Neural cell (in vitro differentiated cells): ENCODE data around the gene FOXO4. TPM values are rescaled to one million over a fixed set of nuclear protein-coding genes. Genes with fewer than 3 reads are reported as not detected.

Source experiments
- H2AFZ ChIP-seq: fragments of 200-600, 300-800 bp; sonication (generic), shearing (Covaris generic); 2 replicates; pipeline ENCODE4 v1.6.0; 2014; ENCODE audit warnings: low read depth, mild to moderate bottlenecking, antibody characterized with exemption, low read length, moderate library complexity
- H3F3A ChIP-seq: fragments of 200-600 bp; shearing (Covaris generic); 2 replicates; pipeline ENCODE4 v1.6.1; 2016; ENCODE audit warnings: mild to moderate bottlenecking, moderate library complexity, mixed read lengths, antibody characterized with exemption, low read length; ENCODE audit not compliant: insufficient read depth, poor library complexity, severe bottlenecking
- H3K27ac ChIP-seq: fragments of 200-600, 300-800 bp; sonication (generic), shearing (Covaris generic); 2 replicates; pipeline ENCODE4 v1.5.1; 2014; ENCODE audit warnings: mild to moderate bottlenecking, low read length, moderate library complexity
- H3K27me3 ChIP-seq: fragments of 300-800, 200-600 bp; sonication (generic), shearing (Covaris generic); 2 replicates; pipeline ENCODE4 v1.6.0; 2014; ENCODE audit warnings: mild to moderate bottlenecking, low read depth, low read length, moderate library complexity; ENCODE audit not compliant: insufficient read depth
- H3K36me3 ChIP-seq: fragments of 300-800, 200-600 bp; sonication (generic), shearing (Covaris generic); 2 replicates; pipeline ENCODE4 v1.5.1; 2014; ENCODE audit warnings: mild to moderate bottlenecking, antibody characterized with exemption, low read length, moderate library complexity; ENCODE audit not compliant: insufficient read depth
- H3K4me2 ChIP-seq: fragments of 300-800, 200-600 bp; sonication (generic), shearing (Covaris generic); 2 replicates; pipeline ENCODE4 v1.6.0; 2014; ENCODE audit warnings: mild to moderate bottlenecking, low read length
- H3K4me3 ChIP-seq: fragments of 300-800, 200-600 bp; sonication (generic), shearing (Covaris generic); 2 replicates; pipeline ENCODE4 v1.5.1; 2014; ENCODE audit warnings: mild to moderate bottlenecking, low read length, moderate library complexity
- H3K79me2 ChIP-seq: fragments of 200-600 bp; shearing (Covaris generic); replicated peaks from 2 replicates; pipeline ENCODE4 v1.6.0; 2014; ENCODE audit warnings: mild to moderate bottlenecking, low read length, moderate library complexity; ENCODE audit not compliant: insufficient read depth
- H3K9ac ChIP-seq: fragments of 300-800, 200-600 bp; sonication (generic), shearing (Covaris generic); 2 replicates; pipeline ENCODE4 v1.6.1; 2016; ENCODE audit warnings: mild to moderate bottlenecking, low read length, mixed read lengths
- H3K9me2 ChIP-seq: fragments of 200-600 bp; shearing (Covaris generic); 2 replicates; pipeline ENCODE4 v1.6.1; 2016; ENCODE audit warnings: mild to moderate bottlenecking, low read length, mixed read lengths; ENCODE audit not compliant: insufficient read depth
- H3K9me3 ChIP-seq: fragments of 200-600, 300-800 bp; sonication (generic), shearing (Covaris generic); 2 replicates; pipeline ENCODE4 v1.6.1; 2016; ENCODE audit warnings: mild to moderate bottlenecking, mixed run types, low read length, moderate library complexity, mixed read lengths
- H4K20me1 ChIP-seq: fragments of 200-600 bp; shearing (Covaris generic); 2 replicates; pipeline ENCODE4 v1.6.1; 2016; ENCODE audit warnings: mild to moderate bottlenecking, mixed run types; ENCODE audit not compliant: insufficient read depth
- EP300 ChIP-seq: fragments of 450-650 bp; conservative IDR thresholded peaks from 2 replicates; pipeline ENCODE4 v1.6.1; 2014; ENCODE audit warnings: antibody characterized with exemption, mild to moderate bottlenecking, moderate library complexity; ENCODE audit not compliant: poor library complexity, severe bottlenecking
- EZH2 ChIP-seq: fragments of 200-600, 300-800 bp; shearing (Covaris generic), sonication (generic); IDR thresholded peaks from 2 replicates; pipeline ENCODE4 v1.6.1; 2014; ENCODE audit warnings: antibody characterized with exemption, low read length, borderline replicate concordance, mild to moderate bottlenecking; ENCODE audit not compliant: insufficient read depth, poor library complexity, severe bottlenecking
- MXI1 ChIP-seq: fragments of 450-650 bp; conservative IDR thresholded peaks from 2 replicates; pipeline ENCODE4 v1.6.1; 2014; ENCODE audit warnings: antibody characterized with exemption, mild to moderate bottlenecking; ENCODE audit not compliant: poor library complexity, severe bottlenecking
- POLR2AphosphoS5 ChIP-seq: IDR thresholded peaks from 2 replicates; pipeline ENCODE4 v1.6.1; 2012
- RAD21 ChIP-seq: fragments of 450-650 bp; conservative IDR thresholded peaks from 2 replicates; pipeline ENCODE4 v1.6.1; 2014; ENCODE audit warnings: antibody characterized with exemption, mild to moderate bottlenecking, moderate library complexity
- SMC3 ChIP-seq: fragments of 450-650 bp; conservative IDR thresholded peaks from 2 replicates; pipeline ENCODE4 v1.6.1; 2014; ENCODE audit warnings: antibody characterized with exemption, mild to moderate bottlenecking, moderate library complexity; ENCODE audit not compliant: poor library complexity
- TAF1 ChIP-seq: IDR thresholded peaks from 2 replicates; pipeline ENCODE4 v1.6.1; 2012; ENCODE audit warnings: low read depth
- polyA plus RNA-seq: library from polyadenylated mRNA; depleted of rRNA; stranded (reverse); fragments of >200 nt; gene quantifications from 2 replicates; pipeline ENCODE4 v1.2.3, GENCODE V29; 2014
- TF ChIP-seq, protein P1 (sequence below): IDR thresholded peaks from 2 replicates; pipeline ENCODE4 v1.6.1; 2012; ENCODE audit warnings: borderline replicate concordance
- TF ChIP-seq, protein P2 (sequence below): fragments of 450-650 bp; IDR thresholded peaks from 2 replicates; pipeline ENCODE4 v1.5.1; 2014; ENCODE audit warnings: antibody characterized with exemption, mild to moderate bottlenecking, moderate library complexity; ENCODE audit not compliant: poor library complexity, severe bottlenecking

Gene FOXO4
- polyA plus RNA-seq, 1 donor from 2014 or later, result 1.9 TPM

DNA sequence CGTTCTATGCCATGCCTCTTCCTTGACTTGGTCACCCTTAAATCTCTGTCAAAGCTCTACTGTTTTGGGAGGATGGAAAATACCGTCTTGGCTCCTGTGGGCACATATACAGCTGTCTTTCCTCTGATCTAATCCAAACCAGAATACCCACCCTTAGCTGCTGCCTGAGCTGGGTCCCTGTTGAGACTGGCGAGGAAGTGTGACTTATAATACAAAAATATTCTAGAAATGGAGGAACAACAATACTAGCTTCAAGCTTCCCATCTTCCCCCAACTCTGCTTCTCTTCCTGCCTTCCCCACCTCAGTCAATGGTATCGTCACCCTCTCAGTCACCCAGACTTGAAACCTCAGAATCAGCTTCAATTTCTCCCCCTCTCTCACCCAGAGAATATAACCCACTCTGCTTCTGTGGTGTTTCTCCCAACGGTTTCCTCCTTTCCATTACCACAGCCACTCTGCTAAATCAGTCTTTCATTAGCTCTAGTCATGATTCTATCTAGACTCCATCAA is 16.3 kb downstream of the FOXO4 start:
- H3K4me2 ChIP-seq, result no peak overlapping the region
- H3K9ac ChIP-seq, result no peak overlapping the region
- no peaks in the 10 kb centered on the region for H3K27me3 ChIP-seq
- TF ChIP-seq EZH2 (no peak), MXI1 (no peak), EP300 (no peak), RAD21 (no peak), TAF1 (no peak), POLR2AphosphoS5 (no peak), SMC3 (no peak)
- TF ChIP-seq, protein P1, sequence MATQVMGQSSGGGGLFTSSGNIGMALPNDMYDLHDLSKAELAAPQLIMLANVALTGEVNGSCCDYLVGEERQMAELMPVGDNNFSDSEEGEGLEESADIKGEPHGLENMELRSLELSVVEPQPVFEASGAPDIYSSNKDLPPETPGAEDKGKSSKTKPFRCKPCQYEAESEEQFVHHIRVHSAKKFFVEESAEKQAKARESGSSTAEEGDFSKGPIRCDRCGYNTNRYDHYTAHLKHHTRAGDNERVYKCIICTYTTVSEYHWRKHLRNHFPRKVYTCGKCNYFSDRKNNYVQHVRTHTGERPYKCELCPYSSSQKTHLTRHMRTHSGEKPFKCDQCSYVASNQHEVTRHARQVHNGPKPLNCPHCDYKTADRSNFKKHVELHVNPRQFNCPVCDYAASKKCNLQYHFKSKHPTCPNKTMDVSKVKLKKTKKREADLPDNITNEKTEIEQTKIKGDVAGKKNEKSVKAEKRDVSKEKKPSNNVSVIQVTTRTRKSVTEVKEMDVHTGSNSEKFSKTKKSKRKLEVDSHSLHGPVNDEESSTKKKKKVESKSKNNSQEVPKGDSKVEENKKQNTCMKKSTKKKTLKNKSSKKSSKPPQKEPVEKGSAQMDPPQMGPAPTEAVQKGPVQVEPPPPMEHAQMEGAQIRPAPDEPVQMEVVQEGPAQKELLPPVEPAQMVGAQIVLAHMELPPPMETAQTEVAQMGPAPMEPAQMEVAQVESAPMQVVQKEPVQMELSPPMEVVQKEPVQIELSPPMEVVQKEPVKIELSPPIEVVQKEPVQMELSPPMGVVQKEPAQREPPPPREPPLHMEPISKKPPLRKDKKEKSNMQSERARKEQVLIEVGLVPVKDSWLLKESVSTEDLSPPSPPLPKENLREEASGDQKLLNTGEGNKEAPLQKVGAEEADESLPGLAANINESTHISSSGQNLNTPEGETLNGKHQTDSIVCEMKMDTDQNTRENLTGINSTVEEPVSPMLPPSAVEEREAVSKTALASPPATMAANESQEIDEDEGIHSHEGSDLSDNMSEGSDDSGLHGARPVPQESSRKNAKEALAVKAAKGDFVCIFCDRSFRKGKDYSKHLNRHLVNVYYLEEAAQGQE, result no peak
- TF ChIP-seq, protein P2, sequence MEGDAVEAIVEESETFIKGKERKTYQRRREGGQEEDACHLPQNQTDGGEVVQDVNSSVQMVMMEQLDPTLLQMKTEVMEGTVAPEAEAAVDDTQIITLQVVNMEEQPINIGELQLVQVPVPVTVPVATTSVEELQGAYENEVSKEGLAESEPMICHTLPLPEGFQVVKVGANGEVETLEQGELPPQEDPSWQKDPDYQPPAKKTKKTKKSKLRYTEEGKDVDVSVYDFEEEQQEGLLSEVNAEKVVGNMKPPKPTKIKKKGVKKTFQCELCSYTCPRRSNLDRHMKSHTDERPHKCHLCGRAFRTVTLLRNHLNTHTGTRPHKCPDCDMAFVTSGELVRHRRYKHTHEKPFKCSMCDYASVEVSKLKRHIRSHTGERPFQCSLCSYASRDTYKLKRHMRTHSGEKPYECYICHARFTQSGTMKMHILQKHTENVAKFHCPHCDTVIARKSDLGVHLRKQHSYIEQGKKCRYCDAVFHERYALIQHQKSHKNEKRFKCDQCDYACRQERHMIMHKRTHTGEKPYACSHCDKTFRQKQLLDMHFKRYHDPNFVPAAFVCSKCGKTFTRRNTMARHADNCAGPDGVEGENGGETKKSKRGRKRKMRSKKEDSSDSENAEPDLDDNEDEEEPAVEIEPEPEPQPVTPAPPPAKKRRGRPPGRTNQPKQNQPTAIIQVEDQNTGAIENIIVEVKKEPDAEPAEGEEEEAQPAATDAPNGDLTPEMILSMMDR, result no peak
- H2AFZ ChIP-seq, result no peak overlapping the region
- no peaks in the 10 kb centered on the region for H3F3A ChIP-seq
- H3K36me3 ChIP-seq, result no peaks in the 10 kb centered on the region
- H3K9me3 ChIP-seq, result no peaks in the 10 kb centered on the region
- H3K79me2 ChIP-seq, result no peaks in the 10 kb centered on the region
- H4K20me1 ChIP-seq, result no peaks in the 10 kb centered on the region
- no peak overlapping the region for H3K4me3 ChIP-seq
- H3K9me2 ChIP-seq, result no peaks in the 10 kb centered on the region
- H3K27ac ChIP-seq, result no peak overlapping the region

DNA sequence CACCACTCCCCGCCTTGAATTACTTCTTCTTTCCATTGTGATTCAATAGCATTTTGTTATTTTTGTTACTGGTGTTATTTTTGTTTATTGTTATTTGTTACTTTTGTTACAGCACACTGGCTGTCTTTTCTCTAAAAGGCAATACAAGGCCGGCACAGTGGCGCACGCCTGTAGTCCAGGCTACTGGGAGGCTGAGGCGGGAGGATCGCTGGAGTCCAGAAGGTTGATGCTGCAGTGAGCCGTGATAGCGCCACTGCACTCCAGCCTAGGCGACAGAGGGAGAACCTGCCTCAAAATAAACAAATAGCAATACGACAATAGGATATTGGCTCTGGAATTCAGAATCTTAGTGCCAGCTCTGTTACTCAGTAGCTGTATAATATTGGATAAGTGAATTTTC is 21.7 kb downstream of the FOXO4 start:
- Histone ChIP-seq H3K4me2 (no peak overlapping the region), H3K27me3 (no peaks in the 10 kb centered on the region), H3K4me3 (peak overlapping the region; percentile 72), H3K27ac (no peak overlapping the region), H3K9me2 (no peaks in the 10 kb centered on the region), H3K36me3 (no peaks in the 10 kb centered on the region), H3K79me2 (no peaks in the 10 kb centered on the region), H3F3A (no peaks in the 10 kb centered on the region), H3K9ac (no peak overlapping the region), H3K9me3 (no peaks in the 10 kb centered on the region), H2AFZ (no peak overlapping the region), H4K20me1 (no peaks in the 10 kb centered on the region)
- TF ChIP-seq, protein P1, result no peak
- TF ChIP-seq SMC3 (no peak), TAF1 (no peak), RAD21 (no peak), EZH2 (no peak), POLR2AphosphoS5 (no peak), EP300 (no peak), MXI1 (no peak)
- TF ChIP-seq, protein P2, result no peak
